WTC11 (cell line): ENCODE results near the gene SLAMF7.

Experiments
- CREM ChIP-seq: sonication (generic); formaldehyde crosslinking; IDR thresholded peaks from 2 replicates; pipeline ENCODE4 v1.8.1; 2022; ENCODE audit warnings: mild to moderate bottlenecking, missing genetic modification reagents, moderate library complexity
- ESRRA ChIP-seq: sonication (generic); formaldehyde crosslinking; IDR thresholded peaks from 2 replicates; pipeline ENCODE4 v1.8.1; 2022; ENCODE audit warnings: mild to moderate bottlenecking, missing genetic modification reagents, borderline replicate concordance
- FOXK1 ChIP-seq: sonication (generic); formaldehyde crosslinking; IDR thresholded peaks from 2 replicates; pipeline ENCODE4 v1.8.0; 2022; ENCODE audit warnings: mild to moderate bottlenecking, moderate library complexity, missing genetic modification reagents
- RELA ChIP-seq: sonication (generic); formaldehyde crosslinking; IDR thresholded peaks from 2 replicates; pipeline ENCODE4 v1.8.1; 2022; ENCODE audit warnings: missing genetic modification reagents, mild to moderate bottlenecking, borderline replicate concordance
- SMAD4 ChIP-seq: sonication (generic); formaldehyde crosslinking; IDR thresholded peaks from 2 replicates; pipeline ENCODE4 v1.8.0; 2022; ENCODE audit warnings: mild to moderate bottlenecking, missing genetic modification reagents
- ZNF317 ChIP-seq: sonication (generic); formaldehyde crosslinking; IDR thresholded peaks from 2 replicates; pipeline ENCODE4 v1.8.1; 2023; ENCODE audit warnings: low read depth, mild to moderate bottlenecking, moderate library complexity, missing genetic modification reagents, borderline replicate concordance
- TF ChIP-seq, protein P1 (sequence below): fragments of 200-600 bp; IDR thresholded peaks from 2 replicates; pipeline ENCODE4 v1.8.0; 2022; ENCODE audit warnings: antibody characterized with exemption
- TF ChIP-seq, protein P2 (sequence below): sonication (generic); formaldehyde crosslinking; IDR thresholded peaks from 2 replicates; pipeline ENCODE4 v1.8.0; 2022; ENCODE audit warnings: mild to moderate bottlenecking, missing genetic modification reagents
- TF ChIP-seq, protein P3 (sequence below): sonication (generic); formaldehyde crosslinking; IDR thresholded peaks from 2 replicates; pipeline ENCODE4 v1.8.1; 2023; ENCODE audit warnings: mild to moderate bottlenecking, missing genetic modification reagents, moderate library complexity

DNA sequence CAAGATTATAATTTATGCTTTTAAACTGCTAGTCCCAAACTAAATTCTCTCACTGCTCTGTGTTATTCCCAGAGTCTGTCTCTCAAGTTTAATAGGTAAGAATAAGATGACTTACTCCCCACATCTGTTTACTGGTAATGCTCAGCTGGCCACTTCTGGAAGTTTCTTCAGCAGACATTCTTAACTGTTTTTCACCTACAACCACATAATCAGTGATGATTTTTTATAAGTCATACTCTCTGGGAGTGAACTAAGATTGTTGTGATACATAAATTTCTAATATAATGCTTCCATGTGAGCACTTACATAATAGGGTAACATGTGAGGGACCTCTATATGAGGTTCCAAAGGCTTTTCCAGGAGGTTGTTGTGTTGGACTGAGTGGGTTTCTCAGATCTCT lies 8.7 kb downstream of the SLAMF7 start:
- TF ChIP-seq RELA (CRISPR knock-in tag) (no peak), FOXK1 (no peak), ESRRA (no peak), CREM (CRISPR knock-in tag) (no peak), SMAD4 (no peak), ZNF317 (CRISPR knock-in tag) (no peak)
- TF ChIP-seq, protein P1, sequence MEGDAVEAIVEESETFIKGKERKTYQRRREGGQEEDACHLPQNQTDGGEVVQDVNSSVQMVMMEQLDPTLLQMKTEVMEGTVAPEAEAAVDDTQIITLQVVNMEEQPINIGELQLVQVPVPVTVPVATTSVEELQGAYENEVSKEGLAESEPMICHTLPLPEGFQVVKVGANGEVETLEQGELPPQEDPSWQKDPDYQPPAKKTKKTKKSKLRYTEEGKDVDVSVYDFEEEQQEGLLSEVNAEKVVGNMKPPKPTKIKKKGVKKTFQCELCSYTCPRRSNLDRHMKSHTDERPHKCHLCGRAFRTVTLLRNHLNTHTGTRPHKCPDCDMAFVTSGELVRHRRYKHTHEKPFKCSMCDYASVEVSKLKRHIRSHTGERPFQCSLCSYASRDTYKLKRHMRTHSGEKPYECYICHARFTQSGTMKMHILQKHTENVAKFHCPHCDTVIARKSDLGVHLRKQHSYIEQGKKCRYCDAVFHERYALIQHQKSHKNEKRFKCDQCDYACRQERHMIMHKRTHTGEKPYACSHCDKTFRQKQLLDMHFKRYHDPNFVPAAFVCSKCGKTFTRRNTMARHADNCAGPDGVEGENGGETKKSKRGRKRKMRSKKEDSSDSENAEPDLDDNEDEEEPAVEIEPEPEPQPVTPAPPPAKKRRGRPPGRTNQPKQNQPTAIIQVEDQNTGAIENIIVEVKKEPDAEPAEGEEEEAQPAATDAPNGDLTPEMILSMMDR = no peak
- TF ChIP-seq, protein P2, sequence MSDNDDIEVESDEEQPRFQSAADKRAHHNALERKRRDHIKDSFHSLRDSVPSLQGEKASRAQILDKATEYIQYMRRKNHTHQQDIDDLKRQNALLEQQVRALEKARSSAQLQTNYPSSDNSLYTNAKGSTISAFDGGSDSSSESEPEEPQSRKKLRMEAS (CRISPR knock-in tag) = no peak
- TF ChIP-seq, protein P3, sequence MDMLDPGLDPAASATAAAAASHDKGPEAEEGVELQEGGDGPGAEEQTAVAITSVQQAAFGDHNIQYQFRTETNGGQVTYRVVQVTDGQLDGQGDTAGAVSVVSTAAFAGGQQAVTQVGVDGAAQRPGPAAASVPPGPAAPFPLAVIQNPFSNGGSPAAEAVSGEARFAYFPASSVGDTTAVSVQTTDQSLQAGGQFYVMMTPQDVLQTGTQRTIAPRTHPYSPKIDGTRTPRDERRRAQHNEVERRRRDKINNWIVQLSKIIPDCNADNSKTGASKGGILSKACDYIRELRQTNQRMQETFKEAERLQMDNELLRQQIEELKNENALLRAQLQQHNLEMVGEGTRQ = no peak
